HFFc6 (cell line): ENCODE results near the gene SNCAIP. TPM values are rescaled to one million over a fixed set of nuclear protein-coding genes. Genes with fewer than 3 reads are reported as not detected.

Experiments used
- DNase-seq: peaks from one replicate; pipeline ENCODE4 v3.0.0-alpha.2; 2018
- H3K27ac Mint-ChIP-seq: 2 replicates; pipeline ENCODE4 v1.8.0; 2020; ENCODE audit warnings: mild to moderate bottlenecking, mixed read lengths
- H3K27me3 Mint-ChIP-seq: 2 replicates; pipeline ENCODE4 v1.8.0; 2021; ENCODE audit warnings: mild to moderate bottlenecking, moderate library complexity, mixed read lengths; ENCODE audit not compliant: insufficient read depth
- H3K36me3 Mint-ChIP-seq: 2 replicates; pipeline ENCODE4 v1.8.0; 2021; ENCODE audit warnings: low read depth, mixed read lengths
- H3K4me1 Mint-ChIP-seq: 2 replicates; pipeline ENCODE4 v1.8.0; 2020; ENCODE audit warnings: low read depth, mixed read lengths
- H3K4me3 Mint-ChIP-seq: 2 replicates; pipeline ENCODE4 v1.8.0; 2020; ENCODE audit warnings: mild to moderate bottlenecking, moderate library complexity, mixed read lengths
- H3K9me3 Mint-ChIP-seq: 2 replicates; pipeline ENCODE4 v1.8.0; 2020; ENCODE audit warnings: mild to moderate bottlenecking, mixed read lengths
- CTCF ChIP-seq: fragments of 200-600 bp; sonication (generic); IDR thresholded peaks from 2 replicates; pipeline ENCODE4 v1.5.0; 2021; ENCODE audit warnings: antibody characterized with exemption, mild to moderate bottlenecking
- total RNA-seq, 6 experiments: library from RNA; stranded (reverse); fragmentation: NEBNext Ultra II Directional; extraction: Animal tissue kit (Norgen Biotek cat#: 25700); gene quantifications; 2 replicates in 1 of 6; 3 replicates in 5 of 6; pipeline ENCODE4 v1.2.3, GENCODE V29; 2021

The SNCAIP gene
- total RNA-seq, 6 experiments from 2014 or later, result 0.09 to 2.7 (median 1.3) TPM

- H3K4me1 Mint-ChIP-seq, result no peaks in the 10 kb centered on the region
- peaks cover 2% of the 10 kb centered on the region; the same call in 1 of the 2 replicates for H3K27me3 Mint-ChIP-seq
- no peak overlapping the region for H3K4me3 Mint-ChIP-seq
- no peaks in the 10 kb centered on the region for H3K9me3 Mint-ChIP-seq
- DNase-seq, result no peak
- no peak for TF ChIP-seq CTCF
- no peak overlapping the region for H3K27ac Mint-ChIP-seq
- H3K36me3 Mint-ChIP-seq, result no peaks in the 10 kb centered on the region
Measured at GRCh38 chr5:122424132-122424531, 112.1 kb downstream of the SNCAIP start.

- DNase-seq, result no peak
- TF ChIP-seq CTCF, result no peak
- Mint-ChIP-seq H3K4me3 (no peak overlapping the region), H3K27me3 (peaks cover 2% of the 10 kb centered on the region; the same call in 1 of the 2 replicates), H3K36me3 (no peaks in the 10 kb centered on the region), H3K9me3 (no peaks in the 10 kb centered on the region), H3K27ac (no peak overlapping the region), H3K4me1 (no peaks in the 10 kb centered on the region)
Measured at GRCh38 chr5:122426301-122426700, 114.3 kb downstream of the SNCAIP start.

- no peak overlapping the region for H3K27ac Mint-ChIP-seq
- no peak for TF ChIP-seq CTCF
- no peak overlapping the region for H3K4me3 Mint-ChIP-seq
- H3K4me1 Mint-ChIP-seq, result no peaks in the 10 kb centered on the region
- H3K27me3 Mint-ChIP-seq, result peaks cover 2% of the 10 kb centered on the region; the same call in 1 of the 2 replicates
- DNase-seq, result no peak
- no peaks in the 10 kb centered on the region for H3K9me3 Mint-ChIP-seq
- no peaks in the 10 kb centered on the region for H3K36me3 Mint-ChIP-seq
Measured at GRCh38 chr5:122427621-122428020, 115.6 kb downstream of the SNCAIP start.

- DNase-seq, result no peak
- H3K4me1 Mint-ChIP-seq, result no peaks in the 10 kb centered on the region
- no peaks in the 10 kb centered on the region for H3K9me3 Mint-ChIP-seq
- no peaks in the 10 kb centered on the region for H3K36me3 Mint-ChIP-seq
- H3K27ac Mint-ChIP-seq, result no peak overlapping the region
- no peak overlapping the region for H3K4me3 Mint-ChIP-seq
- no peak for TF ChIP-seq CTCF
- H3K27me3 Mint-ChIP-seq, result no peaks in the 10 kb centered on the region; the same call in 1 of the 2 replicates
Measured at GRCh38 chr5:122429545-122430318, 117.7 kb downstream of the SNCAIP start.

- no peak overlapping the region for H3K4me3 Mint-ChIP-seq
- no peaks in the 10 kb centered on the region for H3K4me1 Mint-ChIP-seq
- H3K9me3 Mint-ChIP-seq, result no peaks in the 10 kb centered on the region
- no peak overlapping the region for H3K27ac Mint-ChIP-seq
- peaks cover under 1% of the 10 kb centered on the region; the same call in 1 of the 2 replicates for H3K27me3 Mint-ChIP-seq
- no peaks in the 10 kb centered on the region for H3K36me3 Mint-ChIP-seq
- DNase-seq, result no peak
- TF ChIP-seq CTCF, result no peak
Measured at GRCh38 chr5:122430319-122430586, 118.2 kb downstream of the SNCAIP start.
